ENCODE results near the gene HRH4. TPM values are rescaled to one million over a fixed set of nuclear protein-coding genes. Genes with fewer than 3 reads are reported as not detected.
A peak's percentile ranks its signal among the peaks of the same experiment; 100 is the strongest.

Gene HRH4
- not detected in 2 replicates for total RNA-seq
- polyA plus RNA-seq = 0.03 TPM in 2 replicates
- not detected in 2 replicates for polyA plus RNA-seq (2011; cell fraction: cytosol; rRNA removed)
- polyA plus RNA-seq (2011; cell fraction: nucleus; rRNA removed) = 0.06 and 0.07 TPM in 2 replicates
- polyA plus RNA-seq (2012) = not detected in 2 replicates
- polyA minus RNA-seq = 0.06 TPM in 1 of 2 replicates, not detected in the other
- polyA minus RNA-seq (2011; cell fraction: cytosol; rRNA and poly(A)+ RNA removed) = not detected
- polyA minus RNA-seq (2011; cell fraction: nucleus; rRNA and poly(A)+ RNA removed) = 0.10 TPM in 1 of 2 replicates, not detected in the other
- Bru-seq, nascent RNA = percentile 31 among the genes with signal in this experiment
- percentile 31 among the genes with signal in this experiment for BruChase-seq, experiment 1, labeled RNA remaining after a 6-hour chase
- percentile 38 among the genes with signal in this experiment for BruChase-seq, experiment 2, labeled RNA remaining after a 2-hour chase
- long read RNA-seq = 0 reads

DNA sequence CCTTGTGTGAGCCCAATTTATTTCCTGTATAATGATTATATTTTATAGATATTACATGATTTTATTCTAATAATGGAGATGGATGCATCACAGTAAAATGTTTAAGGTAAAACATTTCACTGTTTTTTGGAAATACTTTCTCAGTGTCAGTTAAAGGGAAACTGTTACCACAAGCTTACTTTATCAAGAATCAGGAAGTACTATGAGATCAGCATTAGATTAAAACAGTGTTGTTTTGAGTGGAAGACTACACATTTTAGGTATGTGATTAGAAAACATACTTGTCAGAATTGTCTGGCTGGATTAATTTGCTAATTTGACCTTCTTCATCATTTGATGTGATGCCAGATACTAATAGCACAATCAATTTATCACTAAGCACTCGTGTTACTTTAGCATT, at the start of gene HRH4:
TSS of gene HRH4 (plus strand) at position 250 of the 400 bp plus-strand sequence. CDS start at position 342, 92 bp downstream.
- no peaks in the 10 kb centered on the region for H3K4me1 ChIP-seq (ENCODE audit: control insufficient read depth, extremely low read depth, insufficient read depth, low read length)
- intact Hi-C loops (cut with micrococcal nuclease) = no loop called here
- H3K4me3 ChIP-seq (replicated peaks in 1 of 3; ENCODE audit: insufficient read depth in 1 of 3, low read depth in 1 of 3, low read length in 3 of 3) = no peak within 1 kb of the TSS
- TF ChIP-seq, protein P1, sequence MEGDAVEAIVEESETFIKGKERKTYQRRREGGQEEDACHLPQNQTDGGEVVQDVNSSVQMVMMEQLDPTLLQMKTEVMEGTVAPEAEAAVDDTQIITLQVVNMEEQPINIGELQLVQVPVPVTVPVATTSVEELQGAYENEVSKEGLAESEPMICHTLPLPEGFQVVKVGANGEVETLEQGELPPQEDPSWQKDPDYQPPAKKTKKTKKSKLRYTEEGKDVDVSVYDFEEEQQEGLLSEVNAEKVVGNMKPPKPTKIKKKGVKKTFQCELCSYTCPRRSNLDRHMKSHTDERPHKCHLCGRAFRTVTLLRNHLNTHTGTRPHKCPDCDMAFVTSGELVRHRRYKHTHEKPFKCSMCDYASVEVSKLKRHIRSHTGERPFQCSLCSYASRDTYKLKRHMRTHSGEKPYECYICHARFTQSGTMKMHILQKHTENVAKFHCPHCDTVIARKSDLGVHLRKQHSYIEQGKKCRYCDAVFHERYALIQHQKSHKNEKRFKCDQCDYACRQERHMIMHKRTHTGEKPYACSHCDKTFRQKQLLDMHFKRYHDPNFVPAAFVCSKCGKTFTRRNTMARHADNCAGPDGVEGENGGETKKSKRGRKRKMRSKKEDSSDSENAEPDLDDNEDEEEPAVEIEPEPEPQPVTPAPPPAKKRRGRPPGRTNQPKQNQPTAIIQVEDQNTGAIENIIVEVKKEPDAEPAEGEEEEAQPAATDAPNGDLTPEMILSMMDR (IDR thresholded peaks at IDR 0.05; ENCODE audit: extremely low read depth in 1 of 2, insufficient read depth in 1 of 2, low read depth in 1 of 2, low read length in 2 of 2) = no peak
- TF ChIP-seq JUN (IDR thresholded peaks at IDR 0.05; ENCODE audit: borderline replicate concordance, insufficient read depth, insufficient read length, low read depth) (no peak), GATA2 (IDR thresholded peaks at IDR 0.05; ENCODE audit: insufficient read depth, insufficient read length, low read depth, low read length) (no peak), EZH2 (IDR thresholded peaks at IDR 0.05; ENCODE audit: borderline replicate concordance, low read depth, low read length, severe bottlenecking) (no peak), MYC (IDR thresholded peaks at IDR 0.05; ENCODE audit: low read depth, low read length) (no peak), POLR2A (IDR thresholded peaks at IDR 0.05; ENCODE audit: low read depth, low read length) (no peak), POLR2AphosphoS5 (IDR thresholded peaks at IDR 0.05; ENCODE audit: insufficient read depth, low read depth, low read length) (no peak)
- CTCF ChIA-PET = interaction anchor here (0.9 to 1.3 kb wide), 3 partner anchors 13 to 30 kb away, joined by 3 to 5 read pairs (median 3); no protein-coding TSS in a partner anchor
- no peak within 1 kb of the TSS for H3K27ac ChIP-seq (ENCODE audit: insufficient read depth, low read depth, low read length)
- no peak within 1 kb of the TSS for H2AFZ ChIP-seq (ENCODE audit: low read depth, low read length)
- FAIRE-seq (peak; percentile 38), DNase-seq (ENCODE audit: low read depth, low spot score) (no peak)
- no TSS peak for BruUV-seq (replicated peaks)
- H3K79me2 ChIP-seq (ENCODE audit: control insufficient read depth, insufficient read depth, low read length) = no peaks in the 10 kb centered on the region
- no peak within 1 kb of the TSS for H3K4me2 ChIP-seq (ENCODE audit: insufficient read depth, low read length)
- H3K9me1 ChIP-seq (replicated peaks; ENCODE audit: control insufficient read depth, extremely low read depth, insufficient read depth, low read length) = peaks cover 3% of the 10 kb centered on the region
- H3K36me3 ChIP-seq (ENCODE audit: control insufficient read depth in 2 of 2, extremely low read depth in 1 of 2, insufficient read depth in 2 of 2, low read length in 2 of 2) = no peaks in the 10 kb centered on the region
- H3K9ac ChIP-seq (replicated peaks; ENCODE audit: extremely low read depth, insufficient read depth, low read length) = no peak within 1 kb of the TSS
- dilution Hi-C loops (cut with MboI; ENCODE audit: extremely low pct_ligation_motif_present, low sequenced_read_pairs) = no loop called here
- no peaks in the 10 kb centered on the region for H3K27me3 ChIP-seq (ENCODE audit: control insufficient read depth in 2 of 2, insufficient read depth in 2 of 2, low read length in 2 of 2)
- POLR2A ChIA-PET = no interaction called here
- no peaks in the 10 kb centered on the region for H3K9me3 ChIP-seq (replicated peaks; ENCODE audit: control insufficient read depth, insufficient read depth, low read length)
- H4K20me1 ChIP-seq (replicated peaks; ENCODE audit: control insufficient read depth, extremely low read depth, insufficient read depth, low read length) = no peaks in the 10 kb centered on the region
